ENCODE measurements around the gene PLEKHH1. TPM values are rescaled to one million over a fixed set of nuclear protein-coding genes. Genes with fewer than 3 reads are reported as not detected.

Gene PLEKHH1
- total RNA-seq, 1 donor from 2014 or later = 119 TPM

DNA sequence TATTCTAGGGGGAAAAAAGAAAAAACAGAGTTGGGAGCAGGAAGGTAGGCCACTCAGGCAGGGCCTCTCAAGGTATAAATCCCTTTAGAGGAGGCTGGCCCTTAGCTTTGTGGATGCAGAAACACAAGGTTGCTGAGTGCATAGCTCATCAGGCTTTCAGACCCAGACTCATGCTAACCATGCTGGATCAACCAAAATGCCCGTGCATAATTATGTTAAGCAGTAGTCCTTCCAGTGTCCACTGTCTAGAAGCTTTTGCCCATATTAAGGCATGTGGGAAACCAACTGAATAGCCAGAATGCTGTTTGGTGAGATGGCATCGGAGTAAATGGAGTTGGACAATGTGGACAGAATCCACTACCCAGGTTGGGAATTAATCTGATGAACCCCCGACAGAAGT is 105.6 kb downstream of the PLEKHH1 start:
- Mint-ChIP-seq H3K4me3 (ENCODE audit: low read depth) (no peak overlapping the region), H3K36me3 (ENCODE audit: insufficient read depth) (no peaks in the 10 kb centered on the region), H3K27ac (no peak overlapping the region), H3K4me1 (ENCODE audit: low read depth) (no peaks in the 10 kb centered on the region), H3K27me3 (no peaks in the 10 kb centered on the region), H3K9me3 (ENCODE audit: low read depth) (no peaks in the 10 kb centered on the region)
- DNase-seq (ENCODE audit: low spot score, unreplicated experiment) = no peak
- TF ChIP-seq, protein P1, sequence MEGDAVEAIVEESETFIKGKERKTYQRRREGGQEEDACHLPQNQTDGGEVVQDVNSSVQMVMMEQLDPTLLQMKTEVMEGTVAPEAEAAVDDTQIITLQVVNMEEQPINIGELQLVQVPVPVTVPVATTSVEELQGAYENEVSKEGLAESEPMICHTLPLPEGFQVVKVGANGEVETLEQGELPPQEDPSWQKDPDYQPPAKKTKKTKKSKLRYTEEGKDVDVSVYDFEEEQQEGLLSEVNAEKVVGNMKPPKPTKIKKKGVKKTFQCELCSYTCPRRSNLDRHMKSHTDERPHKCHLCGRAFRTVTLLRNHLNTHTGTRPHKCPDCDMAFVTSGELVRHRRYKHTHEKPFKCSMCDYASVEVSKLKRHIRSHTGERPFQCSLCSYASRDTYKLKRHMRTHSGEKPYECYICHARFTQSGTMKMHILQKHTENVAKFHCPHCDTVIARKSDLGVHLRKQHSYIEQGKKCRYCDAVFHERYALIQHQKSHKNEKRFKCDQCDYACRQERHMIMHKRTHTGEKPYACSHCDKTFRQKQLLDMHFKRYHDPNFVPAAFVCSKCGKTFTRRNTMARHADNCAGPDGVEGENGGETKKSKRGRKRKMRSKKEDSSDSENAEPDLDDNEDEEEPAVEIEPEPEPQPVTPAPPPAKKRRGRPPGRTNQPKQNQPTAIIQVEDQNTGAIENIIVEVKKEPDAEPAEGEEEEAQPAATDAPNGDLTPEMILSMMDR (IDR thresholded peaks at IDR 0.05; ENCODE audit: unreplicated experiment) = no peak

Other genes starting within 250 kb of the PLEKHH1 start
- 66.4 and 73.0 TPM in 2 replicates for gene ATP6V1D, start 173.5 kb upstream of the PLEKHH1 start, total RNA-seq
- gene EIF2S1, start 173.0 kb upstream of the PLEKHH1 start, total RNA-seq = 73.6 and 76.6 TPM in 2 replicates
- gene PLEK2, start 121.1 kb upstream of the PLEKHH1 start, total RNA-seq = 0.67 and 0.89 TPM in 2 replicates
- gene TMEM229B, start 44.6 kb upstream of the PLEKHH1 start, total RNA-seq = 1.7 and 1.8 TPM in 2 replicates
- gene PIGH, start 67.0 kb downstream of the PLEKHH1 start, total RNA-seq = 18.9 and 22.0 TPM in 2 replicates
- 25.1 and 30.1 TPM in 2 replicates for gene ARG2, start 86.6 kb downstream of the PLEKHH1 start, total RNA-seq
- 88.5 and 99.0 TPM in 2 replicates for gene VTI1B, start 141.3 kb downstream of the PLEKHH1 start, total RNA-seq
- gene RDH11, start 162.5 kb downstream of the PLEKHH1 start, total RNA-seq = 99.9 and 103 TPM in 2 replicates
- gene RDH12, start 168.6 kb downstream of the PLEKHH1 start, total RNA-seq = 1.7 and 2.4 TPM in 2 replicates